GM12875 (cell line): ENCODE measurements around the gene FSTL4.

Experiments
- H3K4me3 ChIP-seq: one replicate; pipeline ENCODE4 v1.5.1; 2011; ENCODE audit warnings: low read depth, low read length, control low read depth
- CTCF ChIP-seq: IDR thresholded peaks from 2 replicates; pipeline ENCODE4 v1.5.1; 2011; ENCODE audit warnings: low read depth, mild to moderate bottlenecking, control low read depth, inconsistent platforms, low read length, moderate library complexity, borderline replicate concordance; ENCODE audit not compliant: insufficient read depth

Gene FSTL4

GRCh38 chr5:133252133-133252480 lies 360.2 kb downstream of the FSTL4 start:
- no peak overlapping the region for H3K4me3 ChIP-seq
- TF ChIP-seq CTCF = no peak

DNA sequence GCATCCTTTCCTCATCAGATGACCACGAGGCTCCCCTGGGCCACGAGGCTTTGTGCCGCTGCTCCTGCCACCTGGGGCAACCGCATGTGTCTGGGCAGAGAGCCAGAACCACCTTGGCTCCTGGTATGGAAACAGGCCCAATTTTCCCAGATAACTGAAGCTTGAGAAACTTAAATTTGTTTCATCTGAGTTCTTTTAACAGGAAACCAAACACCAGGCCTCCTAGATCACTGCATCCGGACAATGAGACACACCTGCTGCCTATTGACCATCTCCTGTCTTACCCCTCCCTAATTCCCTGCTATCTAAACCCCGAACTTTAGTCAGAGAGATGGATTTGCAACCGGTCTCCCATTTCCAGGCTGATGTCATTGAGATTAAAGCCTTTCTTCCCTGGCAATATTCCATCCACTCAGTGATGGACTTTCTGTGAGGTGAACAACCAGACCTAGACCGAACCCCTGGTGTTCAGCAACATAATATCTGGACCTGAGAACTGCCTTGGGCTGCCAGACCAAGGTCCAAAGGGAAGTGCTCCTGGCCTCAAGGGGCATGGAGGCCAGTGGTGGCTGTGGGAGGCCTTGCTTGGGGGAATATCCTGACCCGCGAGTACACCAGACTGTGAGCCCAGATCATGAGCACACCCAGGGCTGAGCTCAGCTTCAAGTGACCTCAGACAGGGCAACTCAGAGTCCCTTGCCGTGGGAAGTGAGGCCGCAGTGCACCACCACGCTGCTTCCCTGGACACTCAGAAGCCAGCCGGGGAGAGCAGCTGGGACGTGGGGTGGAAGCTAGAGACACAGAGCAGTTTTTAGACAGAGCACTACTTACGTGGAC lies 360.8 kb downstream of the FSTL4 start:
- H3K4me3 ChIP-seq = no peak overlapping the region
- no peak for TF ChIP-seq CTCF

GRCh38 chr5:133250527-133250926 lies 361.8 kb downstream of the FSTL4 start:
- no peak overlapping the region for H3K4me3 ChIP-seq
- TF ChIP-seq CTCF = no peak

- no peak for TF ChIP-seq CTCF
- no peak overlapping the region for H3K4me3 ChIP-seq
Measured at GRCh38 chr5:133249593-133249992, 362.7 kb downstream of the FSTL4 start.

GRCh38 chr5:133247881-133248624 lies 364.3 kb downstream of the FSTL4 start:
- H3K4me3 ChIP-seq = no peak overlapping the region
- TF ChIP-seq CTCF = 0 out of 2 replicates have a peak, but pooled peaks have one; percentile 2

DNA sequence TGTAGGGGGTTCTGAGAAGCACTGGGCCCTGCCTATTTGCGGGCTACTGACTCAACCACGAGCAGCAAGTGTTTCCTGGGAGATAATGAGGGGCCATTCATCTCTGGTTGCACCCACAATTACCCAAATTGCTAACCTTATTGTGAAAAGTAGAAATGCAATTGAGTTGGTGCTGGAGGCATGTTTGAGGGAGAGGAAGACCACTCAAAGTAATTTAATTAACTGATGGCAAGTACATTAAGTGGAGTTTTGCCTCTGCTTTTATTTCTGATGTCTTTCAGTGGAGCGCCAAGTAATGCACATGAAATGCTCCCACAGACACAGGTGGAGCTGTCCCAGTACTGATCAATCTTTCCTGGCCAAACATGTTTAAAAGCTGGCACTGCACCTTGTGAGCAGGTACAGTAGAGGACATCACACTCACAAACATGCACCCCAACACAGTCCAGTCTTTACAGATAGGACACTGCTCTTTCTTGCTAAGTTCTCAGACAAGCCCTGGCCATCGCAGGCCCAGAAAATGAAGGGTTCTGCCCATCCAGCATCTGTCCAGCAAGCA lies 365.1 kb downstream of the FSTL4 start:
- no peak for TF ChIP-seq CTCF
- no peak overlapping the region for H3K4me3 ChIP-seq
